Fibroblast of the aortic adventitia (primary cell): ENCODE measurements around the gene IBA57. TPM values are rescaled to one million over a fixed set of nuclear protein-coding genes. Genes with fewer than 3 reads are reported as not detected.

ENCODE experiments used
- DNase-seq: peaks from one replicate; pipeline ENCODE4 v3.0.0-alpha.2; 2010; ENCODE audit warnings: low read depth
- H3K4me3 ChIP-seq: 2 replicates; pipeline ENCODE4 v1.5.1; 2011; ENCODE audit warnings: low read depth, mild to moderate bottlenecking, control low read depth, low read length, moderate library complexity
- total RNA-seq: library from RNA; depleted of rRNA; stranded (reverse); fragments of >200 nt; gene quantifications from 2 replicates; pipeline ENCODE4 v1.2.3, GENCODE V29; 2012; ENCODE audit warnings: low replicate concordance
- TF ChIP-seq, protein P1 (sequence below): IDR thresholded peaks from 2 replicates; pipeline ENCODE4 v1.5.1; 2011; ENCODE audit warnings: mild to moderate bottlenecking, low read length, control low read depth, inconsistent platforms; ENCODE audit not compliant: insufficient read depth

The IBA57 gene
- total RNA-seq, 1 donor = 6.1 TPM

DNA sequence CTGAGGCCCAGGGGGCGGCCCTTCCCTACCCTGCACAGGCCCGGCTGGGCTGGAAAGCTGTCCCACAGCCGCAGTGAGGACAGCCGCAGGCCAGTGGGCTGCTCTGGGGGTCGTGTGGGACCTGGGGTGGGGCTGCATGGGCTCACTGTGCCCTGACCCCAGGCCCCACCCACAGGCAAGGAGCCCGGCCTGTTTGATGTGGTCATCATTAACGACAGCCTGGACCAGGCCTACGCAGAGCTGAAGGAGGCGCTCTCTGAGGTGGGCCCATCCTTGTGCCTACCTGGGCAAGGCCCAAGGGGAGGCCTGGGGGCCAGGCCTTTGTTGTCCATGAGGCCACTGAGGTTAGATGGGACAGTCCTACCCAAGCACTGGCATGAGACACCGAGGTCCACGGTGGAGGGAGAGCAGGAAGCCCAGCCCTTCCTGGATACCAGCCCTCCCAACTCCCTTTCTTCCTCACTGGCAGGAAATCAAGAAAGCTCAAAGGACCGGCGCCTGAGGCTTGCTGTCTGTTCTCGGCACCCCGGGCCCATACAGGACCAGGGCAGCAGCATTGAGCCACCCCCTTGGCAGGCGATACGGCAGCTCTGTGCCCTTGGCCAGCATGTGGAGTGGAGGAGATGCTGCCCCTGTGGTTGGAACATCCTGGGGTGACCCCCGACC lies 17.3 kb upstream of the IBA57 start:
- peak; percentile 43 for DNase-seq
- H3K4me3 ChIP-seq = no peak overlapping the region
- TF ChIP-seq, protein P1, sequence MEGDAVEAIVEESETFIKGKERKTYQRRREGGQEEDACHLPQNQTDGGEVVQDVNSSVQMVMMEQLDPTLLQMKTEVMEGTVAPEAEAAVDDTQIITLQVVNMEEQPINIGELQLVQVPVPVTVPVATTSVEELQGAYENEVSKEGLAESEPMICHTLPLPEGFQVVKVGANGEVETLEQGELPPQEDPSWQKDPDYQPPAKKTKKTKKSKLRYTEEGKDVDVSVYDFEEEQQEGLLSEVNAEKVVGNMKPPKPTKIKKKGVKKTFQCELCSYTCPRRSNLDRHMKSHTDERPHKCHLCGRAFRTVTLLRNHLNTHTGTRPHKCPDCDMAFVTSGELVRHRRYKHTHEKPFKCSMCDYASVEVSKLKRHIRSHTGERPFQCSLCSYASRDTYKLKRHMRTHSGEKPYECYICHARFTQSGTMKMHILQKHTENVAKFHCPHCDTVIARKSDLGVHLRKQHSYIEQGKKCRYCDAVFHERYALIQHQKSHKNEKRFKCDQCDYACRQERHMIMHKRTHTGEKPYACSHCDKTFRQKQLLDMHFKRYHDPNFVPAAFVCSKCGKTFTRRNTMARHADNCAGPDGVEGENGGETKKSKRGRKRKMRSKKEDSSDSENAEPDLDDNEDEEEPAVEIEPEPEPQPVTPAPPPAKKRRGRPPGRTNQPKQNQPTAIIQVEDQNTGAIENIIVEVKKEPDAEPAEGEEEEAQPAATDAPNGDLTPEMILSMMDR = no peak

DNA sequence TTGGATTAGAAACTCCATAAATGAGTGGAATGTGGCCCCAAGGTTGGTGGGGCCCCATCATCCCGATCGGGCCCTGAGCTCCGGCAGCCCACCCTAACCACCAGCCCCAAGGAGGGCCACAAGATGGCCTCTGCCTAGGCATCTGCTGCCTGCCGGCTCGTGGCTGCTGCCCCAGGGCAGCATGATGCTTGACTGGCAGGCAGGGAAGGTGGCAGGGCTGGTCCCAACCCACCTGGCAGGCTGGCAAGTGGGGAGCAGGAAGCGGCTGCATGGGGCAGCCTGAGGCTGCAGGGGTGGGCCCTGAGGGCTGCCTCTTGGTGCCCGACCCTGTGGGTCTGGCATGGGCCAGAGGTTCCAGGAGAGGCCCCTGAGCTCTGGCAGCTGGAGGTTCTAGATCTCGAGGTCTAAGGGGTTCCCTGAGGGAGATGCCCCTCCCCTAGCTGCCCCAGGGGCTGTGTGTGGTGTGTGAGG lies 16.6 kb upstream of the IBA57 start:
- no peak for DNase-seq
- H3K4me3 ChIP-seq = no peak overlapping the region
- TF ChIP-seq, protein P1 = no peak

DNA sequence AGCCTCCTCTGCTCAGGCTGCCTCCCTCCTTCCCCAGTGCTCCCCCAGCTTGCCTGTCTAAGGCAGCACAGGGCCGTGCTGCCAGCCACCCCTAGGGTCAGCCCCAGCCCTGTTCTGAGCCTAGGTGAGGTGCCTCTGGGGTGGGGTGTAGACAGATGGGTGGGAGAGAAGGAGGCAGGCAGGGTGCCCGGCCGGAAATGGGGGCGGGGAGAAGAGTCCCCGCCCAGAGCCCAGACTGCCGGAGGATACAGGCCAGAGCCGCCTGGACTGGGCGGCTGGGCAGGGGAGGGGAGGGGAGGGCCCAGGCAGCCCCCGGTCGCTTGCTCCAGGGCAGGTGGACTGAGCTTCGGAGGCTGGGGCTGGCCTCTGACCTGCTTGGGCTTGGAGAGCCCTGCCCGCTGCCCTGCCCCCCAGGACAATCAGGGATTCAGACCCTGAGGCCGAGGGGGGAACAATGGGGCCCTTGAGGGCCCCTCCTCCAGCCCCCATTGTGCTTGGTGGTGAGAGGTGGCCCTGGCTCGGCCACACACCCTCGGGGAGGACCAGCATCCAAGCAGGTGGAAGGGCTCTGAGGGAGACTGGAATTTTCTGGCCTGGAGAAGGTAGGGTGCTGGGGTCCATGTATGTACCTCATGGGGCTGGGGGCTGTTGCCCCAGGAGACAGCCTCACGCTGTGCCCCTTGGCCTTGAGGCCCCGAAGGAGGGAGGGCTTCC lies 16.0 kb upstream of the IBA57 start, which contains the start of gene GJC2:
GJC2 (plus strand) TSS at position 525 of the 714 bp plus-strand sequence. CDS start 7,829 bp downstream, outside the sequence.
- DNase-seq = peak; percentile 27
- H3K4me3 ChIP-seq = peak within 1 kb of the TSS; percentile 40
- TF ChIP-seq, protein P1 = no peak

DNA sequence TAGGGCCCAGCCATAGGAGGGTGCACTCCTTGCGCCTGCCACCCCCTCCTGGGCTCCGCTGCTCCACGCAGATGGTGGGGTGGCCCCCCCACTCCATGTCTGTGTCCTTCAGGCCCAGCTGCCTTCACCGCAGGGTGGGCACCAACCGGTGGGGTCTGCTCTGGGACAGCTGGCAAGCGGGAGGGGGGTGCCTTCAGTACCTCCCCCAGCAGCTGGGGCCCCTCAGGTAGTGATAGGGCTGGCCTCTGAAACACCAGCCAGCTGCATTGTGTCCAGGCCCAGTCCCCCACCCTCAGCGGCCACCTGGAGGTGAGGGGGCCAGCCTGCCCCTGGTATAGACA lies 15.5 kb upstream of the IBA57 start:
- TF ChIP-seq, protein P1 = no peak
- peak overlapping the region; percentile 40 for H3K4me3 ChIP-seq
- no peak for DNase-seq

DNA sequence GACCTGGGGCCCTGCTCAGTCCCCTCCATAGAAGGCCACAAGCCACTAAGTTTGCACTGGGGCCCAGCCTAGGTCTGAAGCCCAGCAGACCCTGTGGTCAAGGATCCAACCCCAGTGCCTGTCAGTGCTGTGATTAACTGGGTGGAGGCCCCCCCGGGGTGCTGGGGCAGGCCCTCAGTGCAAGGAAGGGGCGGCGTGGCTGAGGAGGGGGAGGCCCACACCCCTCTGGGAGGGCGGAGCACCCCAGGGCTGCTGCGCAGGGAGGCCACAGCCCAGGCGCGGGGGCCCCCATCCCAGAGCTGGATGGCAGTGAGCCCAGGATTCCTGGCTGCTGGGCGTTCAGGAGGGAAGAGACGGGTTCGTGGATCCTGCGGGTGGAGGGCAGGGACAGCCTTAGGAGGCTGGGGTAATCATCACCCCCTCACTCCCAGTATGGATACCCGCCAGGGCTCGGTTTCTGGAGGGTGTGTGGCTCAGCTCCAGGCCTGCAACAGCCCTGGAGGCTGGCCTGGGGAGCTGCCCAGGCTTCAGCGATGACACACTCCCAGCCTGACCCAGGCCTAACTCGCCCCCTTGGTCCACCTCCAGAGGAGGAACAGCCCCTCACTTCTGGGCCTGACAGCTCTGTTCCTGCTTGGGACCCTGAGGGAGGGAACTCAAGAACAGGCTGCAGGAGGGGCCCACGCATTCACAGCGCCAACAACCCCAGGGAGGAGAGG lies 15.0 kb upstream of the IBA57 start:
- DNase-seq = peak; percentile 96
- TF ChIP-seq, protein P1 = peak; percentile 11
- H3K4me3 ChIP-seq = no peak overlapping the region

DNA sequence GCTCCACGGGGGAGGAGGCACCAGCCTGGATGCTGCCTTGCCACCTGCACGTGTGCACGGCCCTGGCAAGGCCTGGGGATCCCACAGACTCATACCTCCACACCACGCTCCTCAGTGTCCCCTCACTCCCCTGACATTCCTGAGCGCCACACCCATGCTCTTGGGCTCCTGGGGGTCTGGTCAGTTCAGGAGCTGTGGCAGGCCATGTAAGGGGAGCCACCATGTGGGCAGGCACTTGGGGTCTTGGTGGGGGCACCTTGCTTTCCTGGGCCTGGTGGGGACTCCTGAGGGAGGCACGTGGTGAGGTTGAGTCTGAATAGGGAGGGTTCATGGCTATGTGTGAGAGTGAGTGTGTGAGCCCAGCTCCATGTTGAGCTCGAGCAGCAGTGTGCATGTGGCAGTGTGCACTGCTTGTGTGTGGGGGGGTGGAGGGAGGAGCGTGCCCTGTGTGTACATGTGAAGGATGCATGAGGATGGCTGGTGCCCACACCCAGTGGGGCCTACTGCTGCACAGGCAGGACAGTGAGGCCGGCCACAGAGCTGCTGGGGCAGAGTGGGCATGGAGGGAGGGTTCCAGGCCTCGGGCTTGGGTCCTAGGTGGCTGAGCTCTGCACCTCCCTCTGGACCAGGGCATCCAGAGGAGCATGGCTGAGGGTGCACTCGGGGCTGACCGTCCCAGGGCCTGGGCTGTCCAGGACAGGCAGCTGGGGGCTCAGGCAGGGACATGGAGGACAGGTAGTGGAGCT lies 14.3 kb upstream of the IBA57 start:
- peak; percentile 7 for DNase-seq
- no peak overlapping the region for H3K4me3 ChIP-seq
- TF ChIP-seq, protein P1 = no peak
